Bronchial epithelial cell (primary cell): ENCODE measurements around the gene MAPK7. TPM values are rescaled to one million over a fixed set of nuclear protein-coding genes. Genes with fewer than 3 reads are reported as not detected.

ENCODE experiments used
- DNase-seq: peaks from one replicate; pipeline ENCODE4 v3.0.0-alpha.2; 2010; ENCODE audit warnings: low read depth
- FAIRE-seq: peaks from 2 replicates; lab custom pipeline; 2011; peaks lifted over from hg19 to GRCh38; lab: Jason Lieb, UNC
- H3K27me3 ChIP-seq: 2 replicates; pipeline ENCODE4 v1.5.1; 2011; ENCODE audit warnings: low read length; ENCODE audit not compliant: control insufficient read depth, insufficient read depth
- H3K36me3 ChIP-seq: 2 replicates; pipeline ENCODE4 v1.5.1; 2011; ENCODE audit warnings: low read length; ENCODE audit not compliant: control insufficient read depth, insufficient read depth
- H3K4me3 ChIP-seq: 2 replicates; pipeline ENCODE4 v1.5.1; 2011; ENCODE audit warnings: mild to moderate bottlenecking, low read depth, low read length, control low read depth
- total RNA-seq: library from RNA; depleted of rRNA; stranded (reverse); fragments of >200 nt; gene quantifications from 2 replicates; pipeline ENCODE4 v1.2.1, GENCODE V29; 2014
- TF ChIP-seq, protein P1 (sequence below): IDR thresholded peaks from 2 replicates; pipeline ENCODE4 v1.5.1; 2011; ENCODE audit warnings: mild to moderate bottlenecking, moderate library complexity, low read length, control low read depth, inconsistent platforms; ENCODE audit not compliant: insufficient read depth, severe bottlenecking

MAPK7 gene
- total RNA-seq, result 6.8 and 11.1 TPM in 2 replicates

DNA sequence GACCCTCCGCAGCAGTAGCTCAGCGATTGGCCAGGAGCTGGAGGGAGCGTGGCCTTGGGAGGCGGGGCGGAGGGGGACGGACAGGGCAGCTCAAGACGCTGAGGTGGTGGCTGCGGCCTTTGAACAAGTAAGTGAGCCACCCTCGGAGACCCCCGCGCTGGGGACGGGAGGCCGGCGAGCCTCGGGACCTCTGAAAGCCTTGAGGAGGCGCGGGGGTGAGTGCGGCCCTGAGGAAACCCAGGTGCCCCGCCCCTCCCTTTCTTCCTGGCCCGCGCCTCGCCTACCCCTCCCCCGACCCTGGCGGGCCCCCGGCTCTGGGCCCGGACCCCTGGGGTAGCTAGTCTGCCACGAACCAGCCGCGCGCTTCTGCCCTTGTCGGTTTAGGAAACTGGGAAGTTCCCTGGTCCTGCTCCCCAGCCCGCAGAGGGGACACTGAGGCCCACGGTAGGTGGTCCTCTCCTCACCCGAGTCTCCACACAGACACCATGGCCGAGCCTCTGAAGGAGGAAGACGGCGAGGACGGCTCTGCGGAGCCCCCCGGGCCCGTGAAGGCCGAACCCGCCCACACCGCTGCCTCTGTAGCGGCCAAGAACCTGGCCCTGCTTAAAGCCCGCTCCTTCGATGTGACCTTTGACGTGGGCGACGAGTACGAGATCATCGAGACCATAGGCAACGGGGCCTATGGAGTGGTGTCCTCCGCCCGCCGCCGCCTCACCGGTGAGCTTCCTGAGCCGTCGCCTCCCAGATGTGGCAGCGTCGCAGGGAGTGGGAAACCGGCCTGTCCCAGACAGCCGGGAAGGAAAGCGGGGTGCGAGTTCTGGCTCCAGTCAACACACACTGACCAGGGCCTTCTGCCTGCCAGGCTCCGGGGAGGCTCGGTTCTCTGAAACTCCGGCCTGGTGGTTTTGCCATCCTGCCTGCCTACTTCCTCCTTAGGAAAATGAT lies at the start of gene MAPK7:
Gene MAPK7, plus strand, starts transcription at position 83 of the 945 bp plus-strand sequence. Its CDS starts 403 bp downstream, at position 486.
- DNase-seq, result no peak
- peak within 1 kb of the TSS; percentile 88 for H3K4me3 ChIP-seq
- FAIRE-seq, result no peak
- peaks cover 30% of the 10 kb centered on the region for H3K36me3 ChIP-seq
- no peaks in the 10 kb centered on the region for H3K27me3 ChIP-seq
- TF ChIP-seq, protein P1, sequence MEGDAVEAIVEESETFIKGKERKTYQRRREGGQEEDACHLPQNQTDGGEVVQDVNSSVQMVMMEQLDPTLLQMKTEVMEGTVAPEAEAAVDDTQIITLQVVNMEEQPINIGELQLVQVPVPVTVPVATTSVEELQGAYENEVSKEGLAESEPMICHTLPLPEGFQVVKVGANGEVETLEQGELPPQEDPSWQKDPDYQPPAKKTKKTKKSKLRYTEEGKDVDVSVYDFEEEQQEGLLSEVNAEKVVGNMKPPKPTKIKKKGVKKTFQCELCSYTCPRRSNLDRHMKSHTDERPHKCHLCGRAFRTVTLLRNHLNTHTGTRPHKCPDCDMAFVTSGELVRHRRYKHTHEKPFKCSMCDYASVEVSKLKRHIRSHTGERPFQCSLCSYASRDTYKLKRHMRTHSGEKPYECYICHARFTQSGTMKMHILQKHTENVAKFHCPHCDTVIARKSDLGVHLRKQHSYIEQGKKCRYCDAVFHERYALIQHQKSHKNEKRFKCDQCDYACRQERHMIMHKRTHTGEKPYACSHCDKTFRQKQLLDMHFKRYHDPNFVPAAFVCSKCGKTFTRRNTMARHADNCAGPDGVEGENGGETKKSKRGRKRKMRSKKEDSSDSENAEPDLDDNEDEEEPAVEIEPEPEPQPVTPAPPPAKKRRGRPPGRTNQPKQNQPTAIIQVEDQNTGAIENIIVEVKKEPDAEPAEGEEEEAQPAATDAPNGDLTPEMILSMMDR, result no peak

DNA sequence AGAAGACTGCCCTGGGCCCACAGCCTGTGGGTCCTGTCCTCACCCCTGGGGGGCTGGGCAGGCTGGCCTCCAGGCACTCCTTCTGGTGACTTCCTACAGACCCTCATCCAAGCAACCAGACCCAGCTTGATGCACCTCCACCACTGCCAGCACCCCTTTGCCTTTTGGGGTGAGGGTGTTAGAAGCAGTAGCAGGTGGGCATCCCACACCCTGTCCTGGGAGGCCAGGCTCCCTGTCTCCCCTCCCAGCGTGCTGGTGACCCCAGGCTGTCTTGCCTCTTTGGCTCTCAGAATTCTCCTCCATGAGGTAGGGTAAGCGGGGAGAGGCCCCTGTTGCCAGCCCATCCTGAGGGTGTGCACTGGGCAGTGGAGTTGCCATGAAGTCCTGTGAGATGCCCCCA lies 49.2 kb upstream of the MAPK7 start:
- H3K4me3 ChIP-seq, result no peak overlapping the region
- DNase-seq, result no peak
- no peaks in the 10 kb centered on the region for H3K27me3 ChIP-seq
- H3K36me3 ChIP-seq, result peaks cover 14% of the 10 kb centered on the region
- FAIRE-seq, result no peak
- TF ChIP-seq, protein P1, result no peak

GRCh38 chr17:19329839-19330238 lies 48.5 kb upstream of the MAPK7 start:
- TF ChIP-seq, protein P1, result no peak
- H3K27me3 ChIP-seq, result no peaks in the 10 kb centered on the region
- H3K4me3 ChIP-seq, result no peak overlapping the region
- DNase-seq (no peak), FAIRE-seq (no peak)
- peaks cover 14% of the 10 kb centered on the region for H3K36me3 ChIP-seq

- DNase-seq, result no peak
- TF ChIP-seq, protein P1, result no peak
- H3K36me3 ChIP-seq, result peaks cover 14% of the 10 kb centered on the region
- FAIRE-seq, result no peak
- no peak overlapping the region for H3K4me3 ChIP-seq
- no peaks in the 10 kb centered on the region for H3K27me3 ChIP-seq
Observed at GRCh38 chr17:19330271-19330670, 48.0 kb upstream of the MAPK7 start.

DNA sequence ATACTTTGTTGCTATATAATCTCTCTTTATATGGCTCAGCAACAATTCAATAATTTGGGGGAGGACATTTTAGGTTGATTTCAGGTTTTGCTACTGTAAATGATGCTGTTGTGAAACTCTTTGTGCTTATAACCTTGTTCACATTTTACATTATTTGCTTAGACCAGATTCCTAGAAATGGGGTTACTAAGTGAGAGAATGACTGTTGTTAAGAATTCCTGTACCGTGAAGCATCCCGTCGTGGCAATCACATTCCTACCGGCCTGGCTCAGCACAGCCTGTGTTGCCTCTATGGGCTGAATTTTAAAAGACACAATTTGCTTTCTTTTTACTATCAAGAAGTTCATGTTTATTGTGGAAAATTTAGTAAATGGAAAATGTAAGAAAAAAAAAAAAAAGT lies 47.2 kb upstream of the MAPK7 start:
- FAIRE-seq (no peak), DNase-seq (peak; percentile 41)
- Histone ChIP-seq H3K27me3 (no peaks in the 10 kb centered on the region), H3K4me3 (no peak overlapping the region), H3K36me3 (peaks cover 14% of the 10 kb centered on the region)
- TF ChIP-seq, protein P1, result no peak
